ENCODE data around the gene ARMS2. TPM values are rescaled to one million over a fixed set of nuclear protein-coding genes. Genes with fewer than 3 reads are reported as not detected.

ARMS2 gene
- polyA plus RNA-seq, 1 donor from 2014 or later = not detected

DNA sequence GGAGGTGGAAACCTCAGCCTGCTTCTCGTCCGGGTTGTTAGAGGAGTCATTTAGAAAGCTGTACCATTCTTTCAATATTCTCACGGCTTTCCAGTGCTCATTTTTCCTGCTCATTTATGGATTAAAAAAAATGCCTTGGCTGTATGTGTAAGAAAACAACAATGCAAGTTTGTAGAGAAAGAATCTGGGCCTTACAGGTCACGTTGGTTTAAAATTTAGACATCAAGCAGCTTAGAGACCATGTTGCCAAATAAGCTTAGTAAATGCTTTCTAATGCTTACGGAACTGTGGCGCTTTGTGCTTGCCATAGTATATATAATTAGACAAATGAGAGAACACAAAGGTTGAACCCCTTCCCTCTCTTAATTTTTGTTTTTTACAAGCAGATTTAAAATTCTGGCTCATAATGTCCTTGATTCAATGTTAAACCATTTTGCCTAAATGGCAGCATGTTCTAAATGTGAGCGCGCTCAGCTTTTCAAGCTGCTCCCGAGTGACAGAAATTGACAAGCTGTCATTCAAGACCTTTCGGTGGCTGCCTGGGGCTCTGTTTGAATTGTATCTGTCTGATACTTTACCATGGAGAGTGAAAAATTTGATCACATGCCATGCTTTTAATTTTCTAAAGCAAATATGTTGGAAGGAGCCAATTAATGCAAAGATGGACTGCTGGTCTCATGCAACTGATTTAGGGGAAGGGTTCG, 1.1 kb downstream of the ARMS2 start:
- Histone ChIP-seq H3F3A (ENCODE audit: insufficient read depth, low read length, poor library complexity, severe bottlenecking) (no peaks in the 10 kb centered on the region), H3K4me2 (ENCODE audit: low read length) (peak overlapping the region; percentile 60), H3K79me2 (replicated peaks; ENCODE audit: insufficient read depth, low read length) (no peaks in the 10 kb centered on the region), H3K36me3 (ENCODE audit: insufficient read depth, low read length) (no peaks in the 10 kb centered on the region), H2AFZ (ENCODE audit: low read depth, low read length) (no peak overlapping the region), H3K9me2 (ENCODE audit: insufficient read depth, low read length) (no peaks in the 10 kb centered on the region), H3K9ac (ENCODE audit: low read length) (no peak overlapping the region), H3K27ac (ENCODE audit: low read length) (peak overlapping the region; percentile 40), H3K9me3 (ENCODE audit: low read length) (no peaks in the 10 kb centered on the region), H4K20me1 (ENCODE audit: insufficient read depth) (no peaks in the 10 kb centered on the region), H3K27me3 (ENCODE audit: insufficient read depth, low read depth, low read length) (peaks cover 15% of the 10 kb centered on the region), H3K4me3 (ENCODE audit: low read length) (peak overlapping the region; percentile 36)
- TF ChIP-seq MXI1 (conservative IDR thresholded peaks at IDR 0.05; ENCODE audit: poor library complexity, severe bottlenecking) (peak; percentile 37), POLR2AphosphoS5 (IDR thresholded peaks at IDR 0.05) (peak; percentile 45), EP300 (conservative IDR thresholded peaks at IDR 0.05; ENCODE audit: poor library complexity, severe bottlenecking) (peak; percentile 94)
- TF ChIP-seq, protein P1, sequence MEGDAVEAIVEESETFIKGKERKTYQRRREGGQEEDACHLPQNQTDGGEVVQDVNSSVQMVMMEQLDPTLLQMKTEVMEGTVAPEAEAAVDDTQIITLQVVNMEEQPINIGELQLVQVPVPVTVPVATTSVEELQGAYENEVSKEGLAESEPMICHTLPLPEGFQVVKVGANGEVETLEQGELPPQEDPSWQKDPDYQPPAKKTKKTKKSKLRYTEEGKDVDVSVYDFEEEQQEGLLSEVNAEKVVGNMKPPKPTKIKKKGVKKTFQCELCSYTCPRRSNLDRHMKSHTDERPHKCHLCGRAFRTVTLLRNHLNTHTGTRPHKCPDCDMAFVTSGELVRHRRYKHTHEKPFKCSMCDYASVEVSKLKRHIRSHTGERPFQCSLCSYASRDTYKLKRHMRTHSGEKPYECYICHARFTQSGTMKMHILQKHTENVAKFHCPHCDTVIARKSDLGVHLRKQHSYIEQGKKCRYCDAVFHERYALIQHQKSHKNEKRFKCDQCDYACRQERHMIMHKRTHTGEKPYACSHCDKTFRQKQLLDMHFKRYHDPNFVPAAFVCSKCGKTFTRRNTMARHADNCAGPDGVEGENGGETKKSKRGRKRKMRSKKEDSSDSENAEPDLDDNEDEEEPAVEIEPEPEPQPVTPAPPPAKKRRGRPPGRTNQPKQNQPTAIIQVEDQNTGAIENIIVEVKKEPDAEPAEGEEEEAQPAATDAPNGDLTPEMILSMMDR (IDR thresholded peaks at IDR 0.05; ENCODE audit: poor library complexity, severe bottlenecking) = no peak
- TF ChIP-seq, protein P2, sequence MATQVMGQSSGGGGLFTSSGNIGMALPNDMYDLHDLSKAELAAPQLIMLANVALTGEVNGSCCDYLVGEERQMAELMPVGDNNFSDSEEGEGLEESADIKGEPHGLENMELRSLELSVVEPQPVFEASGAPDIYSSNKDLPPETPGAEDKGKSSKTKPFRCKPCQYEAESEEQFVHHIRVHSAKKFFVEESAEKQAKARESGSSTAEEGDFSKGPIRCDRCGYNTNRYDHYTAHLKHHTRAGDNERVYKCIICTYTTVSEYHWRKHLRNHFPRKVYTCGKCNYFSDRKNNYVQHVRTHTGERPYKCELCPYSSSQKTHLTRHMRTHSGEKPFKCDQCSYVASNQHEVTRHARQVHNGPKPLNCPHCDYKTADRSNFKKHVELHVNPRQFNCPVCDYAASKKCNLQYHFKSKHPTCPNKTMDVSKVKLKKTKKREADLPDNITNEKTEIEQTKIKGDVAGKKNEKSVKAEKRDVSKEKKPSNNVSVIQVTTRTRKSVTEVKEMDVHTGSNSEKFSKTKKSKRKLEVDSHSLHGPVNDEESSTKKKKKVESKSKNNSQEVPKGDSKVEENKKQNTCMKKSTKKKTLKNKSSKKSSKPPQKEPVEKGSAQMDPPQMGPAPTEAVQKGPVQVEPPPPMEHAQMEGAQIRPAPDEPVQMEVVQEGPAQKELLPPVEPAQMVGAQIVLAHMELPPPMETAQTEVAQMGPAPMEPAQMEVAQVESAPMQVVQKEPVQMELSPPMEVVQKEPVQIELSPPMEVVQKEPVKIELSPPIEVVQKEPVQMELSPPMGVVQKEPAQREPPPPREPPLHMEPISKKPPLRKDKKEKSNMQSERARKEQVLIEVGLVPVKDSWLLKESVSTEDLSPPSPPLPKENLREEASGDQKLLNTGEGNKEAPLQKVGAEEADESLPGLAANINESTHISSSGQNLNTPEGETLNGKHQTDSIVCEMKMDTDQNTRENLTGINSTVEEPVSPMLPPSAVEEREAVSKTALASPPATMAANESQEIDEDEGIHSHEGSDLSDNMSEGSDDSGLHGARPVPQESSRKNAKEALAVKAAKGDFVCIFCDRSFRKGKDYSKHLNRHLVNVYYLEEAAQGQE (IDR thresholded peaks at IDR 0.05; ENCODE audit: borderline replicate concordance) = no peak

DNA sequence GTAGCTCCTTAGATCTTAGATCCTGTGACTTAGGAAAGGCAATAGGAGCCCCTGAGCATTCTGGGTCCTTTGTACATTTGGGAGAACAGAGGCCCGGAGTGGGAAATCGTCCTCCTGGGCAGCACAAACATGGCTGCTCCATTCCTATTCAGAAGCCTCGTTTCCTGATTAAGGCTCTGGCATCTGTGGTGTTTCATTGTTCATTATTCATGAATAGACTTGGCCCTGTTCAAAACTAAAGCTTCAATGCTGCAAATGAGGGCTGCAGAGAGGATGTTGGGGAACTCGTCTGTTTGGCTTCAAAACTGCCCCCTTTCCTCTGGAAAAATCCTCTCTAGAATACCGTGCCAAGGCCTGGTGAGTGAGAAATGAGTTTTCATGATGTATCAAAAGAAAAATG, 3.5 kb downstream of the ARMS2 start:
- peaks cover 33% of the 10 kb centered on the region for H3K27me3 ChIP-seq (ENCODE audit: insufficient read depth, low read depth, low read length)
- no peaks in the 10 kb centered on the region for H3K36me3 ChIP-seq (ENCODE audit: insufficient read depth, low read length)
- H4K20me1 ChIP-seq (ENCODE audit: insufficient read depth) = no peaks in the 10 kb centered on the region
- no peaks in the 10 kb centered on the region for H3K9me3 ChIP-seq (ENCODE audit: low read length)
- H3F3A ChIP-seq (ENCODE audit: insufficient read depth, low read length, poor library complexity, severe bottlenecking) = no peaks in the 10 kb centered on the region
- H3K9me2 ChIP-seq (ENCODE audit: insufficient read depth, low read length) = no peaks in the 10 kb centered on the region
- H2AFZ ChIP-seq (ENCODE audit: low read depth, low read length) = no peak overlapping the region
- no peak overlapping the region for H3K9ac ChIP-seq (ENCODE audit: low read length)
- TF ChIP-seq EZH2 (IDR thresholded peaks at IDR 0.05; ENCODE audit: borderline replicate concordance, insufficient read depth, low read length, poor library complexity, severe bottlenecking) = no peak
- no peak for TF ChIP-seq MXI1 (conservative IDR thresholded peaks at IDR 0.05; ENCODE audit: poor library complexity, severe bottlenecking)
- TF ChIP-seq POLR2AphosphoS5 (IDR thresholded peaks at IDR 0.05) = no peak
- TF ChIP-seq EP300 (conservative IDR thresholded peaks at IDR 0.05; ENCODE audit: poor library complexity, severe bottlenecking) = no peak
- no peak for TF ChIP-seq SMC3 (conservative IDR thresholded peaks at IDR 0.05; ENCODE audit: poor library complexity)
- TF ChIP-seq TAF1 (IDR thresholded peaks at IDR 0.05; ENCODE audit: low read depth) = no peak
- TF ChIP-seq RAD21 (conservative IDR thresholded peaks at IDR 0.05) = no peak
- TF ChIP-seq, protein P2 (IDR thresholded peaks at IDR 0.05; ENCODE audit: borderline replicate concordance) = no peak
- TF ChIP-seq, protein P1 (IDR thresholded peaks at IDR 0.05; ENCODE audit: poor library complexity, severe bottlenecking) = no peak
- no peaks in the 10 kb centered on the region for H3K79me2 ChIP-seq (replicated peaks; ENCODE audit: insufficient read depth, low read length)
- no peak overlapping the region for H3K4me2 ChIP-seq (ENCODE audit: low read length)
- H3K4me3 ChIP-seq (ENCODE audit: low read length) = no peak overlapping the region
- H3K27ac ChIP-seq (ENCODE audit: low read length) = no peak overlapping the region

All from neural cell (in vitro differentiated cells).